Tibial nerve (tissue), 4 donors: ENCODE data around the gene HID1. TPM values are rescaled to one million over a fixed set of nuclear protein-coding genes. Genes with fewer than 3 reads are reported as not detected.

Source experiments
- DNase-seq, 2 donors: peaks; one replicate each; pipeline ENCODE4 v3.0.0-alpha.2; 2019; ENCODE audit warnings: low spot score in 2 of 2
- H3K27ac ChIP-seq, 4 donors: fragments of 200-600 bp; sonication (generic) in 3 of 4; one replicate each; pipeline ENCODE4 v1.5.1; 2017 to 2019; ENCODE audit warnings: mild to moderate bottlenecking in 1 of 4
- H3K27me3 ChIP-seq, 2 donors: fragments of 200-600 bp; sonication (generic) in 1 of 2; one replicate each; pipeline versions ENCODE4 v1.5.1 to v1.6.0; 2017 to 2019
- H3K36me3 ChIP-seq, 3 donors: fragments of 200-600 bp; sonication (generic); one replicate each; pipeline ENCODE4 v1.5.1; 2018 to 2019
- H3K4me1 ChIP-seq, 4 donors: fragments of 200-600 bp; sonication (generic) in 3 of 4; one replicate each; pipeline ENCODE4 v1.5.1; 2017 to 2019
- H3K4me3 ChIP-seq, 4 donors: fragments of 200-600 bp; sonication (generic) in 3 of 4; one replicate each; pipeline ENCODE4 v1.5.1; 2017 to 2019; ENCODE audit warnings: mild to moderate bottlenecking in 1 of 4, moderate library complexity in 1 of 4
- H3K9me3 ChIP-seq, 4 donors: fragments of 200-600 bp; sonication (generic) in 3 of 4; one replicate each; pipeline ENCODE4 v1.5.1; 2017 to 2019
- EP300 ChIP-seq, 2 donors: sonication (generic); formaldehyde crosslinking; IDR thresholded peaks; one replicate each; pipeline ENCODE4 v1.6.1; 2017; ENCODE audit warnings: antibody characterized with exemption in 2 of 2, mild to moderate bottlenecking in 1 of 2
- POLR2A ChIP-seq, 2 donors: fragments of 450-650 bp; IDR thresholded peaks; one replicate each; pipeline ENCODE4 v1.6.1; 2017; ENCODE audit warnings: antibody characterized with exemption in 2 of 2, mild to moderate bottlenecking in 2 of 2, moderate library complexity in 2 of 2
- WGBS, 2 donors: methylation state at CpG; one replicate each; pipeline ENCODE4 v1.1.5; 2018; 5-methylcytosine and 5-hydroxymethylcytosine counted together
- total RNA-seq, 4 donors: library from RNA; depleted of rRNA; stranded (reverse); fragments of >200 nt; gene quantifications; one replicate each; pipeline ENCODE4 v1.1.0, GENCODE V29; 2016
- TF ChIP-seq, protein P1 (sequence below), 5 experiments: fragments of 200-600 bp in 3 of 5; fragments of 450-650 bp in 2 of 5; sonication (generic) in 3 of 5; IDR thresholded peaks; one replicate each; pipeline ENCODE4 v1.5.1; 2016 to 2019; ENCODE audit warnings: antibody characterized with exemption in 5 of 5, mild to moderate bottlenecking in 3 of 5, moderate library complexity in 2 of 5

The HID1 gene
- total RNA-seq, 4 donors from 2014 or later = 5.7 to 11.6 (median 8.9) TPM

DNA sequence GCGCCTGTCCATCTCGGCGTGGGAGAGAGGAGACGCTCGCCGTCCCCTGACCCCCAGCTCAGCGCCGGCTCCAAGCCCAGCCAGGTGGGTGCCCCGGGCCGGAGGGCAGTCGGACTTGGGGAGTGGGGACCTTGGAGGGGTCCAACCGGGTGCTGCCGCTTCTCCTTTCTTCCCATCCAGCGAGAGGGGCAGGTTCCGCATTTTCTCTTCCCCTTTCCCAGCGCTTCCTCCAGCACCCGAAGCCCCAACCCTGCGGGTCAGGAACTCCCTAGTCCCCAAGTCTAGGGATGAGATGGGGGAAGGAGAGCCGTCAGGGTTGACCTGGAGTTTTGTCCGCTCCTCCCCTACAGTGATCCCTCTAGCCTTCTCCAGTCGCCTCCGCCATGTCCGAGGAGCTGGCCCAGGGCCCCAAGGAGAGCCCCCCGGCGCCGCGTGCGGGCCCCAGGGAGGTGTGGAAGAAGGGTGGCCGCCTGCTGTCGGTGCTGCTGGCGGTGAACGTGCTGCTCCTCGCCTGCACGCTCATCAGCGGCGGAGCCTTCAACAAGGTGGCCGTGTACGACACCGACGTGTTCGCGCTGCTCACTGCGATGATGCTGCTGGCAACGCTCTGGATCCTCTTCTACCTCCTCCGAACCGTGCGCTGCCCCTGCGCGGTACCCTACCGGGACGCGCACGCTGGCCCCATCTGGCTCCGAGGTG is 48.2 kb downstream of the HID1 start, which contains the start of gene OTOP2:
OTOP2 (plus strand) TSS at position 24 of the 699 bp plus-strand sequence; CDS start at position 384, 360 bp downstream.
- TF ChIP-seq EP300 (IDR thresholded peaks at IDR 0.05) = no peak
- no peak for TF ChIP-seq POLR2A (IDR thresholded peaks at IDR 0.05)
- TF ChIP-seq, protein P1, sequence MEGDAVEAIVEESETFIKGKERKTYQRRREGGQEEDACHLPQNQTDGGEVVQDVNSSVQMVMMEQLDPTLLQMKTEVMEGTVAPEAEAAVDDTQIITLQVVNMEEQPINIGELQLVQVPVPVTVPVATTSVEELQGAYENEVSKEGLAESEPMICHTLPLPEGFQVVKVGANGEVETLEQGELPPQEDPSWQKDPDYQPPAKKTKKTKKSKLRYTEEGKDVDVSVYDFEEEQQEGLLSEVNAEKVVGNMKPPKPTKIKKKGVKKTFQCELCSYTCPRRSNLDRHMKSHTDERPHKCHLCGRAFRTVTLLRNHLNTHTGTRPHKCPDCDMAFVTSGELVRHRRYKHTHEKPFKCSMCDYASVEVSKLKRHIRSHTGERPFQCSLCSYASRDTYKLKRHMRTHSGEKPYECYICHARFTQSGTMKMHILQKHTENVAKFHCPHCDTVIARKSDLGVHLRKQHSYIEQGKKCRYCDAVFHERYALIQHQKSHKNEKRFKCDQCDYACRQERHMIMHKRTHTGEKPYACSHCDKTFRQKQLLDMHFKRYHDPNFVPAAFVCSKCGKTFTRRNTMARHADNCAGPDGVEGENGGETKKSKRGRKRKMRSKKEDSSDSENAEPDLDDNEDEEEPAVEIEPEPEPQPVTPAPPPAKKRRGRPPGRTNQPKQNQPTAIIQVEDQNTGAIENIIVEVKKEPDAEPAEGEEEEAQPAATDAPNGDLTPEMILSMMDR (IDR thresholded peaks at IDR 0.05) = no peak
- peak within 1 kb of the TSS in 3 of 4 donors; percentile 9 to 45 (median 21) for H3K4me3 ChIP-seq
- no peaks in the 10 kb centered on the region for H3K9me3 ChIP-seq
- H3K27me3 ChIP-seq = peaks cover 0 to 88% of the 10 kb centered on the region in 2 donors
- DNase-seq = peak in 1 of 2 donors; percentile 9
- peaks cover 0 to 51% (median 21%) of the 10 kb centered on the region in 4 donors for H3K4me1 ChIP-seq
- H3K27ac ChIP-seq = no peak within 1 kb of the TSS
- WGBS, 2 donors = 2 to 5% methylated on average over 30 to 52 of the region's 54 CpGs
- no peaks in the 10 kb centered on the region for H3K36me3 ChIP-seq

DNA sequence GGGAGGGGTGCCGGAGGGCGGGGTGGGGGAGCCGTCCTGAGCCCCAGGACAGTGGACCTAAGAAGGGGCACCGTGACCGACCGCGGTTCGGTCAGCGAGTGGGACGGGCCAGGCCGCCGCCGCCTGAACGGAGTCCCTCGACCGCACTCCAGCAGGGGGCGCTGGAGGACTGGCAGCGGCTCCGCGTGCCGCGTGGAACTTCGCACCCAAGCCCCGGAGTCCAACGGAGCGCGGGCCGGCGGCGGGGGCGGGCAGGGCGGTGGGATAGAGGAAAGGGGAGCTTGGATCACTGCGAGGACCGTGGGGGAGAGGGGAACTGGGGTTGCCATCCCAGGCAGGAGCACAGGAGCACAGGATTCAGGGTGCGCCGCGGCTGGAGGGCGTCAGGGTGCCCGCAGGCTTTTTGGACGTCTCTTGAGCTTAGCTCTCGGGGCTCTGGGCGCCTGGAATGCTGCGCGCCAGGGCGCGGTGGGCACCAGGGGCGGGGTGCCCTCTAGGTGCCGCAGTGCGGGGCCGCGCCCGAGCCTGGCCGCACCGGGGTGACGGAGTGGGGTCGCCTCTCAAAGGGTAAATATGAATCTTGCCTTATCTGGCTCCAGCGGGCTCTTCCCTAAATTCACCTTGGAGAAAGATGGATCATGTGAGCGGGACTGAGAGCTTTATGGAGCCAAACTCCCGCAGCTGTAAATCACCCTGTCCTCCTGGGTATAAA is 48.9 kb downstream of the HID1 start:
- no peak overlapping the region for H3K27ac ChIP-seq

DNA sequence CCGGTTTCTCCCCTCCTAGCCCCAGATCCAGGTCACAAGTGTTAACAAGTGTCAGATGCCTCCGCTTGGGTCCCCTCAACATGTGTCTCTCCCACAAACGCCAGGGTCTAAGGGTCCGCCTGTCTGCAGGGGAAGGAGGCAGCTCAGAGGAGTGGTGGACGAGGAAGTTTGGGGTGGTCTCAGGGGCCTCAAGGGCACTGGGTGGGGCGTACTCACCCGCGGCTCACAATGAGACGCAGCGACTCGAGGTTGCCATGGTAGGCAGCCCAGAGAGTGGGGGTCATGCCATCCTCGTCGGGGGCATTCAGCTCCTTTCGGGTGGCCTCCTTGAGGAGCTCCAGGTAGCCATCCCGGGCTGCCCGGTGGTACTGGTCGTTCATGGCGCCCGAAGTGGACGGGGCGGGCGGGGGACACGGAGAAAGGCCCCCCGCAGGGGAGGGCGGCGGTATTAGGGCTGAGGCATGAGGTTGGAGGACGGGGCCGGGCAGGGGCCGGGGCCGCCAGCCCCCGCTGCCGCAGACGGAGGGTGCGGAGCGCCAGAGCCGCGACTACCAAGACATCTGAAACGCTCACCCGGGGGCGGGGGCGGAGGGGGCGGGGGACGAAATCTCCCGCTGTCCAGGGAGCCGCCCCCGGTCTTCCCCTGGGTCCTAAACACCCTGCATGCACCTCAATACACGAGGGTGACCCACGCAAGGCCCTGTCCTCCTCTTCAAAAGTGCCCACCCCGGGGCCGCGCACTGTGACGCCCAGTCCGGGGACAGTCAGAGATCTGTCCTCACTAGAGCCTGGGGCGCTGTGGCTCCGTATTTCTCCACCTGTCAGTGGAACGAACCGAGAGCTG is 49.6 kb downstream of the HID1 start, which contains the start of gene USH1G:
USH1G (minus strand) TSS at position 562 of the 844 bp plus-strand sequence; CDS start at position 380, 182 bp downstream.
- Histone ChIP-seq H3K9me3 (no peaks in the 10 kb centered on the region), H3K4me3 (peak within 1 kb of the TSS in 3 of 4 donors; percentile 9 to 45 (median 21)), H3K36me3 (no peaks in the 10 kb centered on the region), H3K27ac (no peak within 1 kb of the TSS), H3K27me3 (peaks cover 0 to 98% of the 10 kb centered on the region in 2 donors), H3K4me1 (peaks cover 0 to 51% (median 21%) of the 10 kb centered on the region in 4 donors)
- 5 to 8% methylated on average over 23 to 39 of the region's 57 CpGs for WGBS, 2 donors
- no peak for DNase-seq
- TF ChIP-seq POLR2A (IDR thresholded peaks at IDR 0.05) = no peak
- no peak for TF ChIP-seq EP300 (IDR thresholded peaks at IDR 0.05)

More for the DNA sequence above, 48.9 kb downstream of the HID1 start:
- DNase-seq = peak in 1 of 2 donors; percentile 48
- no peaks in the 10 kb centered on the region for H3K36me3 ChIP-seq
- 5% methylated on average over 36 to 49 of the region's 59 CpGs for WGBS, 2 donors
- no peaks in the 10 kb centered on the region for H3K9me3 ChIP-seq
- H3K4me3 ChIP-seq = peak overlapping the region in 3 of 4 donors; percentile 9 to 45 (median 21)
- H3K27me3 ChIP-seq = peaks cover 0 to 94% of the 10 kb centered on the region in 2 donors
- TF ChIP-seq EP300 (IDR thresholded peaks at IDR 0.05) = no peak
- TF ChIP-seq, protein P1 (IDR thresholded peaks at IDR 0.05) = peak; percentile 59 to 77 (median 70)
- peaks cover 0 to 51% (median 21%) of the 10 kb centered on the region in 4 donors for H3K4me1 ChIP-seq

DNA sequence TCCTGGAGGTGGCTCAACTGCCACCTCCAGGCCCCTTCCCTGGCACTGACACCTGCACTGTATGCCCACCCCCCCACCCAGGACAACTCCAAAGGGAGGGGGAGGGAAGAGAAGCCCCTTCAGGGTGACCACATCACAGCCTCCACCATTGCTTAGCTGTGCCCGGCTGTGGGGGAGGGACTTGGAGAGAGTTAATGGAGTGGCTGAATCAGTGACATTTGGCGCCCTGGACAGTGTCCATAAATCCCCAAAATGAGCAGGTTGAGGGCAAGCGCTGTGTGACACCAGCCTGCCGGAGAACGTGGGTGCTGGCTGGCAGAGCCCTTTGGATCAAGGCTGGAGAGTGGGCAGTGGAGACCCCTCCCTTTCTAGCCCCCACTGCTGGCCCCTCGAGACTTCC is 50.4 kb downstream of the HID1 start:
- H3K27ac ChIP-seq = no peak overlapping the region
- no peaks in the 10 kb centered on the region for H3K36me3 ChIP-seq
- peaks cover 0 to 97% of the 10 kb centered on the region in 2 donors for H3K27me3 ChIP-seq
- H3K4me3 ChIP-seq = no peak overlapping the region
- no peaks in the 10 kb centered on the region for H3K9me3 ChIP-seq
- TF ChIP-seq, protein P1 (IDR thresholded peaks at IDR 0.05) = no peak
- peaks cover 0 to 51% (median 21%) of the 10 kb centered on the region in 4 donors for H3K4me1 ChIP-seq
- DNase-seq = no peak
- 28 to 47% methylated on average over 6 of the region's 6 CpGs for WGBS, 2 donors

DNA sequence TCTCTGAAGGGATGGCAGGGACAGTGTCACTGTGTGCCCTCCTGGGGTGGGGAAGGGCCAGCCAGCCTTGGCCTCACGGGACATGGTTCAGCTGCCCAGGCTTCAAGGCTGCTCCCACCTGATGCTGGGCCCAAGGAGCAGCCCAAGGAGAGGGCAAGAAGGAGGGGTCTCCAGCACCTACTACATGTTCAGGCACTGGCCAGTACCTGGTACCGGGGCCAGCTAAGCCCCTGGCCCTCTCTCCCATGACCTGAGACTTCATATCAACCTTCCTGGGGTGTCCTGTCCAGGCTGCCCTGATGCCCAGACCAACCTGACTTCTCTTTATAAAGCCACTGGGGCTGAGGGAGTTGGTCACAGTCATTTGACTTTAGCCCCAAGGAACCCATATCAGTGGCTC is 50.8 kb downstream of the HID1 start:
- peaks cover 0 to 97% of the 10 kb centered on the region in 2 donors for H3K27me3 ChIP-seq
- no peak for TF ChIP-seq EP300 (IDR thresholded peaks at IDR 0.05)
- TF ChIP-seq, protein P1 (IDR thresholded peaks at IDR 0.05) = no peak
- TF ChIP-seq POLR2A (IDR thresholded peaks at IDR 0.05) = no peak
- peaks cover 0 to 51% (median 21%) of the 10 kb centered on the region in 4 donors for H3K4me1 ChIP-seq
- H3K4me3 ChIP-seq = no peak overlapping the region
- H3K9me3 ChIP-seq = no peaks in the 10 kb centered on the region
- H3K36me3 ChIP-seq = no peaks in the 10 kb centered on the region
- no peak for DNase-seq
- no peak overlapping the region for H3K27ac ChIP-seq
- 20 to 78% methylated on average over 1 to 2 of the region's 2 CpGs for WGBS, 2 donors
